Ishikawa (cell line): Measurements from ENCODE around the gene DLL3.

Experiments
- FOXM1 ChIP-seq: IDR thresholded peaks from 2 replicates; pipeline ENCODE4 v1.6.1; 2012; ENCODE audit warnings: low read depth, borderline replicate concordance
- MAX ChIP-seq: IDR thresholded peaks from 2 replicates; pipeline ENCODE4 v1.6.1; 2012
- REST ChIP-seq: IDR thresholded peaks from 2 replicates; pipeline ENCODE4 v1.6.1; 2012; ENCODE audit warnings: low read depth, mild to moderate bottlenecking
- TAF1 ChIP-seq: IDR thresholded peaks from 2 replicates; pipeline ENCODE4 v1.6.1; 2012; ENCODE audit warnings: low read depth, mild to moderate bottlenecking
- TCF12 ChIP-seq: IDR thresholded peaks from 2 replicates; pipeline ENCODE4 v1.6.1; 2012; ENCODE audit warnings: low read depth

- TF ChIP-seq TCF12, result no peak
- TF ChIP-seq TAF1, result no peak
- TF ChIP-seq REST, result no peak
- no peak for TF ChIP-seq FOXM1
- TF ChIP-seq MAX, result no peak
Observed at GRCh38 chr19:39471756-39472536, 26.8 kb upstream of the DLL3 start.
